Activated CD8-positive, alpha-beta memory T cell treated with anti-CD3 and anti-CD28 coated beads, Interleukin-2, amount 10 ng/mL, durations not matched to agents 7 days and 5 days (primary cell): ENCODE data around the gene CEBPE. TPM values are rescaled to one million over a fixed set of nuclear protein-coding genes. Genes with fewer than 3 reads are reported as not detected.
A peak's percentile ranks its signal among the peaks of the same experiment; 100 is the strongest.

Experiments
- ATAC-seq: fragments of 150-1000 bp; cut with Tn5 transposase; one replicate; pipeline ENCODE4 v1.10.0; 2021; ENCODE audit warnings: moderate library complexity
- CTCF ChIA-PET: fragments of 350-600 bp; sonication (Branson Sonifier 250); formaldehyde crosslinking; loops from one replicate; lab custom pipeline; 2021; ENCODE audit warnings: antibody characterized with exemption; lab: Charles Lee
- DNase-seq: peaks from one replicate; pipeline ENCODE4 v3.0.0-alpha.2; 2020
- H3K27ac Mint-ChIP-seq: one replicate; pipeline ENCODE4 v1.8.0; 2021; ENCODE audit warnings: mild to moderate bottlenecking, mixed read lengths
- H3K27me3 Mint-ChIP-seq: one replicate; pipeline ENCODE4 v1.8.0; 2021; ENCODE audit warnings: mixed read lengths
- H3K36me3 Mint-ChIP-seq: one replicate; pipeline ENCODE4 v1.8.0; 2021; ENCODE audit warnings: mild to moderate bottlenecking, mixed read lengths
- H3K4me1 Mint-ChIP-seq: one replicate; pipeline ENCODE4 v1.8.0; 2021; ENCODE audit warnings: mixed read lengths
- H3K4me3 Mint-ChIP-seq: one replicate; pipeline ENCODE4 v1.8.0; 2021; ENCODE audit warnings: mild to moderate bottlenecking, moderate library complexity, mixed read lengths
- H3K9me3 Mint-ChIP-seq: one replicate; pipeline ENCODE4 v1.8.0; 2022; ENCODE audit warnings: low read depth, mixed read lengths
- total RNA-seq, 2 experiments: library from RNA; stranded (reverse); gene quantifications; one replicate each; pipeline ENCODE4 v1.2.3, GENCODE V29; 2021

The CEBPE gene
- total RNA-seq, 2 experiments from 2014 or later: 0.79 TPM; not detected in 1

DNA sequence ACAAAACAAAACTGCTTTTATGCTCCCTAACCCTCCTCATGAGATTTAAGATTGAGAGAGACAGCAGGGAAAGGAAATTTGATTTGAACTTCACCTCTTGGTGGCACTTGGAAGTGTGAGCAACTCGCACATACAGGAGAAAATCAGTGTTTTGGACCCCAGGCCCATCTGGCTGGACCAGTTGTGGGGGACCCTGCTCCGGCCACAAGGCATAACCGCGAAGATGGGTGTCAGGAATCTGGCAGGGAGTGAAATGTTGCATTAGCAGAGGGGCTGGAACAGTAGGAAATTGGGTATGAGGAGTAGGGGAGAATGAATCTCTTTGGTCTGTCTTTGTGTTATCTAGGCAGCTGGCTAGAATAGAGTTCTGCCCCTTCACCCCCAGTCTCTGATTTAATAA, 15.5 kb downstream of the CEBPE start:
- DNase-seq (no peak), ATAC-seq (no peak)
- peaks cover 6% of the 10 kb centered on the region for H3K36me3 Mint-ChIP-seq
- no peak overlapping the region for H3K27ac Mint-ChIP-seq
- peaks cover 2% of the 10 kb centered on the region for H3K27me3 Mint-ChIP-seq
- H3K4me1 Mint-ChIP-seq: no peaks in the 10 kb centered on the region
- no peaks in the 10 kb centered on the region for H3K9me3 Mint-ChIP-seq
- no peak overlapping the region for H3K4me3 Mint-ChIP-seq
- CTCF ChIA-PET: interaction anchor here (1.8 to 1.9 kb wide), 2 partner anchors 17 to 27 kb away, joined by 4 to 7 read pairs; no protein-coding TSS in a partner anchor

DNA sequence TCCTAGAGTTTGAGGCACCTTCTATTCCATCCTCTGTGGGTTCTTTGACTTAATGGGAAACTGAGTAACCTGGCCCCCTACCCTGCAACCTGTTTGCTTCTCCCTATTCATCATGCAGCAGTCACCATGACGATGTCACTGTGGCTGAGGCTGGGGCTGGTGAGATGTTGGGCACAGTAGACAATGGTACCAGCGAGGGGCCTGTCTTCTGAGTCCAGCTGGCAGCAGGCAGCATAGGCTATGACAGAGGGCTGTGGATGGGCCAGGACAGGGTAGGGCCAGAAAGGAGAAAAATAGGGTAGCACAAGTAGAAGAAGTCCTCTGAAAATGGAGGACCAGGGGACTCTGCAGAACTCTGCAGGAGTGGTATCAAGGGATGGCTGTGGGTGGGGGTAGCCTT, 16.3 kb downstream of the CEBPE start:
- Mint-ChIP-seq H3K4me3 (no peak overlapping the region), H3K27me3 (peaks cover 2% of the 10 kb centered on the region), H3K9me3 (no peaks in the 10 kb centered on the region), H3K4me1 (peaks cover 1% of the 10 kb centered on the region), H3K36me3 (peaks cover 13% of the 10 kb centered on the region), H3K27ac (no peak overlapping the region)
- CTCF ChIA-PET: interaction anchor here (1.8 kb wide), 2 partner anchors 26 to 34 kb away, joined by 4 to 6 read pairs; no protein-coding TSS in a partner anchor
- ATAC-seq (no peak), DNase-seq (no peak)

DNA sequence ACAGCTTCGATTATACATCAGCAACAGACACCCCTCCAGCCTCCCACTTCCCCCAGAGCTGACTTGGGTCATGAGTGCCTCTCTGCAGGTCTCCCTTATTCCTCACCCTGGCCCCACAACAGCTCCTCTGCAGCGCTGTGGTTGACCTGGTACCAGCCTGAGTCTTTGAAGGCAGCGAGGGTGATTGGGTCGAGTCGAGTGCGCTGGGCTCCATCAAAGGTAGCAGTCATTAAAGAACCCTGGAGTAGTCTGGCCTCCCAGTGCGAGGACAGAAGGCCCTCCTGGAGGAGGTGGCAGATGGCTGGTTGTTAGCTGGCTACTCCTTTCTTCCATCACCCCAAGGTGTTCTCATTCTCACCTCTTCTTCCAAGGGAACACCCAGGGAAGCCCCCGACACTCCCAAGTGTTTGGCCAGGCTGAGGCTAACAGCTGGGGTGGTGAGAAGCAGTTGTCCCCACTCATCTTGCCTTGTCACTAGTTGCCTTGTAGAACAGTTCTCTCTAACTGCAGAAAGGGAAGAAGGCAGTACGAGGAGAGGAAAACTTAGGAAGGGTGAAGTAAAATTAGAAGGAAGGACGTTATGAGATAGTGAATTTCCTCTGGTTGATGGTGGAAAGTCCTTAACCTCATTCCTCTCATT, 16.9 kb downstream of the CEBPE start:
- Mint-ChIP-seq H3K27ac (no peak overlapping the region), H3K9me3 (no peaks in the 10 kb centered on the region), H3K4me3 (no peak overlapping the region), H3K4me1 (peaks cover 8% of the 10 kb centered on the region), H3K27me3 (peaks cover 2% of the 10 kb centered on the region), H3K36me3 (peaks cover 20% of the 10 kb centered on the region)
- ATAC-seq (no peak), DNase-seq (no peak)
- CTCF ChIA-PET: interaction anchor here (1.6 to 1.8 kb wide), 3 partner anchors 18 to 33 kb away, joined by 4 to 6 read pairs (median 6); no protein-coding TSS in a partner anchor

DNA sequence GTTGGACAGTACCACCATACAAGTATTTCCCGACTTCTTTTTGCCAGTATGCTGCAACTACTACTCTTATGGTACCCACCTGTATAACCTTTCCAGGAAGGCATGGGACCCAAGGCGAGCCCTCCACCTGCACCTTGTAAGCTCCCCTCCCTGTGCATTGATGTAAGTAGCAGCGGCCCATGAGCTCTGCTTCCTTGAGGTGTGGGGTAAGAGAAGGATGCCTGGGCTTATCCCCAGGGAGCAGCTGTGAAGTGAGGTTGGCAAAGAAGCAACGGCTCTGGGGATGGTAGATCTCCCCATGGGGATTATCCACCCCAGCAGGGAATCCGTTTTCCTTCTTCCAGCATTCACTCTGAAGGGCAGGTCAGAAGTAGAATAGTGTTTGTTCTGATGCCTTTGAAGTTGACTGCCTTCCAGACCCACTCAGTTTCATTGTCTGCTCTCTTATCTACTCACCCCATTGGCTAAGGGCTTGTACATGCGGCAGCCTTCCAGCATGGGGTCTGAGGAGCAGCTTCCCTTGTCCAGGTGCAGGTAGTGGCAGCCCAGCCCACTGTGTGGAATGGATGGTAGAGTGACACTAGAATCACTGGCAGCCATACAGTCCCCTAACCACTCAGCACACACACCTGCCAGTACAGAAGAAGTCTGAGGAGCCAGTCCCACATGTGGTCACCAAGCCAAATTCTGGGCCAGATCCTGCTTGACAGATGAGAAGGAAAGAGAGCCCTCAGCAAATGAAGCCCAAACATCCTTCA, 17.7 kb downstream of the CEBPE start:
- CTCF ChIA-PET: interaction anchor here (1.6 to 2.2 kb wide), 3 partner anchors 19 to 33 kb away, joined by 6 to 10 read pairs (median 6); no protein-coding TSS in a partner anchor
- peaks cover 23% of the 10 kb centered on the region for H3K36me3 Mint-ChIP-seq
- no peak overlapping the region for H3K27ac Mint-ChIP-seq
- no peak overlapping the region for H3K4me3 Mint-ChIP-seq
- no peaks in the 10 kb centered on the region for H3K9me3 Mint-ChIP-seq
- DNase-seq (no peak), ATAC-seq (no peak)
- H3K4me1 Mint-ChIP-seq: peaks cover 15% of the 10 kb centered on the region
- peaks cover 2% of the 10 kb centered on the region for H3K27me3 Mint-ChIP-seq

DNA sequence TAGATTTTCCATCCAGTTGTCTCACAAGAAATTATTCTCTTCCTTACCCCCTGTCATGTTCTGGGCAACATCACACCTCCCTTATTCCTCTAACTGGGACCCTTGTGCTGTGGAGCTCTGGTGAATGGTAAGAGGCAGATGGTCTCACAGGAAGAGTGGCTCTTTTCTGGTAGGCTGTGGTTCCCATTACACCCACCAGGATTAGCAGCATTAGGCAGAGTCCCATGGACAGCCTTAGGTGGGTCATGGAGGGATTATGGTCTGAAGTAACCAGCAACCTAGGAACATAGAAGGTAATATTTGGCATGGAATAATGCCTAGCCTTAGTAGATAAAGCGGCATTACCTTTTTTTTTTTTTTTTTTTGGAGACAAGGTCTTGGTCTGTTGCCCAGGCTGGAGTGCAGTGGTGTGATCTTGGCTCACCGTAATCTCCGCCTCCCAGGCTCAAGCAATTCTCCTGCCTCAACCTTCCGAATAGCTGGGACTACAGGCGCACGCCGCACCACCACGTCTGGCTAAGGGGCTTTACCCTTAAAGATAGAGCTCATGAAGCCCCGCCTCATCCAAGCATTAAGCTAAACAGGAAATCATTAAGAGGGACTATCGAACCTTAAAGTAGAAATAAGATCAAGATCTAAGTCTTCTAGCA, 19.7 kb downstream of the CEBPE start:
- DNase-seq: no peak
- H3K4me1 Mint-ChIP-seq: peaks cover 16% of the 10 kb centered on the region
- peaks cover 23% of the 10 kb centered on the region for H3K36me3 Mint-ChIP-seq
- H3K27ac Mint-ChIP-seq: no peak overlapping the region
- H3K27me3 Mint-ChIP-seq: no peaks in the 10 kb centered on the region
- no peaks in the 10 kb centered on the region for H3K9me3 Mint-ChIP-seq
- ATAC-seq: no peak
- CTCF ChIA-PET: interaction anchor here (0.6 to 2.2 kb wide), 7 partner anchors 10 to 529 kb away, joined by 3 to 10 read pairs (median 3); no protein-coding TSS in a partner anchor
- H3K4me3 Mint-ChIP-seq: no peak overlapping the region

DNA sequence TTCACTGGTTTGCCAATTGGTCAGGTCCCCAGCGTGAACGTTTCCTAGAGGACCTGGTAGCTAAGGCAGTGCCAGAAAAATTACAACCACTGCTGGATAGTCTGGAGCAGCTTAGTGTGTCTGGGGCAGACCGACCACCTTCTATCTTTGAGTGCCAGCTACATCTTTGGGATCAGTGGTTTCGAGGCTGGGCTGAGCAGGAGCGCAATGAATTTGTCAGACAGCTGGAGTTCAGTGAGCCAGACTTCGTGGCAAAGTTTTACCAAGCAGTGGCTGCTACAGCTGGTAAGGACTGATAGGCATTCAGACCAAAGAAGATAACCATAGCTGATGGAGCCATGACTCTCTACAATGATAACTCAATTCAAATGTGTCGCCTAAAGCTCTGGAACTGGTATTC, 21.3 kb downstream of the CEBPE start:
- H3K27me3 Mint-ChIP-seq: no peaks in the 10 kb centered on the region
- H3K4me3 Mint-ChIP-seq: peak overlapping the region; percentile 21
- ATAC-seq: no peak
- H3K27ac Mint-ChIP-seq: no peak overlapping the region
- DNase-seq: no peak
- H3K36me3 Mint-ChIP-seq: peaks cover 27% of the 10 kb centered on the region
- peaks cover 25% of the 10 kb centered on the region for H3K4me1 Mint-ChIP-seq
- H3K9me3 Mint-ChIP-seq: no peaks in the 10 kb centered on the region
- CTCF ChIA-PET: interaction anchor here (0.7 to 5.2 kb wide), 4 partner anchors 9 to 29 kb away, joined by 3 to 61 read pairs (median 28); partner anchors contain the start of gene CEBPE

DNA sequence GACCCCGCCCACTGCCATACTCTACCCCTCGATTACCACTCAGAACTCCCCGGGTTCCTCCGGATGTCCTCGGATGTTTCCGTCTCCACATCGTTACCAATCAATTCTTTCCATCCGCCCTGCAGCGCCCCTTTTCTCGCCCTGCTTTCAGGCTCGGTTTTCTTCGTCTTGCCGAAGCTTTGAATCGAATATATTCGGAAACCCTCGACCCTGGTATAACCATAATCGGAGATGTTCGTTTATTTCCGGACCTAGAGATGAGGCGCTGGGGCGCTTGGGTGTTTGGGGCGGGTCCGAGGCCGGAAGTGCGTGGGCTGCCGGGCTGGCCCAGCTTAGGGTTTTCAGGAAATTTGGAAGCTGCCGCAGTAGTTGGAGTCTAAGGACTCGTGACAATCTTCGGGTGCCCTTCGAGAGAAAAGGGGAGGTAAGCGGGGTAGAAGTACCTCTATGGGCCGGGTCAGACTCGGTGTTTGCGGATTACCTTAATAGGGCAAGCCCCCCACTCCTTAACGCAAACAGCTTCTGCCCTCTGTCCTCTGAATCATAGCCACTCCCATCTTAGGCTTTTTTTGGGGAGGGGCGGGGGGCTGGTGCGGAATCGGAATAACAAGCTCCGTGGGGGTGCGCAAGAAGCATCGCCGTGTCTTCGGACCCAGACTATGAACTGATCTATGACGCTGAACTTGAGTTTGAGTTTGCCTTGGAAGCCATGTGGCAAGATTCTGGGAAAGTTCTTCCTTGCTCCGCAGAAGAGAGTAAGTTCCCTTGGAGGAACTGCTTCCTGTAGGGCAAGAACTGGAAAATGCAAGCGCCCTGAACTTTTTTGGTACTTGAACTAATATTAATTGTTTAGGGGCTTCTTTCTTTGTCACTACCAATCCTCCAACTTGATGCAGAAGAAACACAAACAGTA, 23.6 kb downstream of the CEBPE start, which contains the start of gene C14orf119:
Gene C14orf119, plus strand, starts transcription at position 310 of the 913 bp plus-strand sequence. CDS start 2,154 bp downstream, outside the sequence.
- peak; percentile 94 for ATAC-seq
- no peaks in the 10 kb centered on the region for H3K9me3 Mint-ChIP-seq
- H3K36me3 Mint-ChIP-seq: peaks cover 42% of the 10 kb centered on the region
- H3K4me1 Mint-ChIP-seq: peaks cover 36% of the 10 kb centered on the region
- H3K27ac Mint-ChIP-seq: no peak within 1 kb of the TSS
- CTCF ChIA-PET: interaction anchor here (0.8 to 5.2 kb wide), 23 partner anchors 11 to 267 kb away, joined by 3 to 61 read pairs (median 5); partner anchors contain the start of genes AJUBA, CDH24, CEBPE and PABPN1
- peak; percentile 100 for DNase-seq
- no peak within 1 kb of the TSS for H3K4me3 Mint-ChIP-seq
- H3K27me3 Mint-ChIP-seq: no peaks in the 10 kb centered on the region

DNA sequence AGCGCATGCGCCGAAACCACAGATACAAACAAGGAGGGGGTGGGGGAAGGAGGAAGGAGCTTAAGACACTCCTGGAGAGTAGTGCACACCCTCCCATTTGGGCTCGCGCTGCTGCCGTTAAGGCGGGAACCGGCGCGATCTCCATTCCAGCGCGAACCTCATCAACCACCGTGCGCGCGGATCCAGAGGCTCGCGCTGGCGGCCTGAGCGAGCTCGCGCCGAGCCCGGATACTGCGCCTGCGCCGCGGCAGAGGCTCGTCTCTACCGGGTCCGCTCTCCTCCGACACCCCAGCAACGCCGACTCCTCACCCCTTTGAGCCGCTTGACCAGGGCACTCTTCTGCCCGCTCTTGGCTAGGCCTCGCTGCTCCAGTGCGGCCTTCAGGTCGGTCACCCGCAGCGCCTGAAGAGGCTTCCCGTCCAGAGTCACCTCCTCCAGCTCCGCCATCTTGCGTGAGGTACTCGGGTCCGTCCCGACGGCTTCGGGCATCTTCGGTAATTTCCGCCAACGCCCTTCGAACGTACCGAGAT, 24.3 kb downstream of the CEBPE start, which contains the start of gene ACIN1:
Gene ACIN1, minus strand, starts transcription at position 471 of the 530 bp plus-strand sequence. Its CDS starts 24 bp downstream, at position 447.
- no peaks in the 10 kb centered on the region for H3K27me3 Mint-ChIP-seq
- peaks cover 49% of the 10 kb centered on the region for H3K36me3 Mint-ChIP-seq
- H3K27ac Mint-ChIP-seq: no peak within 1 kb of the TSS
- H3K4me1 Mint-ChIP-seq: peaks cover 37% of the 10 kb centered on the region
- DNase-seq: peak; percentile 88
- CTCF ChIA-PET: interaction anchor here (0.8 to 5.2 kb wide), 22 partner anchors 12 to 268 kb away, joined by 3 to 61 read pairs (median 6); partner anchors contain the start of genes AJUBA, CDH24, CEBPE and PABPN1
- no peaks in the 10 kb centered on the region for H3K9me3 Mint-ChIP-seq
- H3K4me3 Mint-ChIP-seq: no peak within 1 kb of the TSS
- ATAC-seq: peak; percentile 54

DNA sequence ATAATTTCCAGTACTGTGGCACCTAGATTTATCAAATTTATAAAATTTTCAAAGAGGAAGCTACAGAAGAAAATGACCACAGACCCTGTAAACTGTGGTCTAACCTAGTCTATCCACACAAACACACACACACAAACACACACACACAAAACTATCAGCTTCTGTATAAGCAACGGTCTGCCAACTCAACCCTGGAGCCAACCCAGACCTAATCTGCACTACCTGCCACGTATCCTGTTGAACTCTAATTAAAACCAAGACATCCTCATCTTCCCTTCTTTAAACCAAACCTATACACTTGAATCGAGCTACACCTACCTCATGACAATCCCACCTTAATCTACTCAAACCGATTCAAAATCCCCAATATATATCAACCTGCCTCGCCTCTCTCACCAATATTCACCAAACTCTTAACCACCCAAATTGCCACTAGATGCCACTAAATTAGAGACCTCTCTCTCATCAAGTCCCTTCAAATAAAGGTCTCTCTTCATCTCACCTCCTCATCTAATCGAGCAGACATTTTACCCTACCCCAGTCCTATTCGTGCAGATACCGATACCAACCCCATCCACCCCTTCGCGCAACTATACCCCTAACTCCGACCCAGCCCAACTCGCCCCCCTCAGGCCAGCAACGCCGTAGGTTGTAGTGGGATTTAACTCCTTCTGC, 24.9 kb downstream of the CEBPE start:
- no peaks in the 10 kb centered on the region for H3K27me3 Mint-ChIP-seq
- CTCF ChIA-PET: interaction anchor here (0.8 to 5.2 kb wide), 19 partner anchors 12 to 268 kb away, joined by 3 to 61 read pairs (median 6); partner anchors contain the start of genes CDH24, CEBPE, PABPN1 and PRMT5
- H3K4me1 Mint-ChIP-seq: peaks cover 37% of the 10 kb centered on the region
- H3K4me3 Mint-ChIP-seq: no peak overlapping the region
- ATAC-seq (no peak), DNase-seq (no peak)
- peaks cover 53% of the 10 kb centered on the region for H3K36me3 Mint-ChIP-seq
- H3K9me3 Mint-ChIP-seq: no peaks in the 10 kb centered on the region
- no peak overlapping the region for H3K27ac Mint-ChIP-seq

DNA sequence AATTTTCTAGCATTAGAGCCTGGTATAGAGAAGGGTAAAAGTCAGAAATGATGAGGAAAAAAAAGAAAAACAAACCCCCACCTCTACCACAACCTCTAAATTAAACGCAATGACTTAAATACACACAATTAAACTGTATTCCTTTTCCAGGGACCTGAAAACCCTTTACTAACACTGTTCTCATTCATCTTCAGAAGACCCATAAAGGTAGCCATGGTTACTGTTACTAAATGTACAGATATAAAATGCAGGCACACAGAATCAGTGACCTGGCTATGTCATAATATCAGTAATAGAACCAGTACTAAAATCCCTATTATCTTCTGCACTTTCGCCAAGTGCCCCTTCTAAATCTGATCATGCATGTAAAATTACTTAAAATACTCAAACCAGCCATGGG, 25.5 kb downstream of the CEBPE start:
- peaks cover 48% of the 10 kb centered on the region for H3K36me3 Mint-ChIP-seq
- CTCF ChIA-PET: interaction anchor here (1.0 to 5.2 kb wide), 6 partner anchors 11 to 201 kb away, joined by 3 to 51 read pairs (median 17); no protein-coding TSS in a partner anchor

DNA sequence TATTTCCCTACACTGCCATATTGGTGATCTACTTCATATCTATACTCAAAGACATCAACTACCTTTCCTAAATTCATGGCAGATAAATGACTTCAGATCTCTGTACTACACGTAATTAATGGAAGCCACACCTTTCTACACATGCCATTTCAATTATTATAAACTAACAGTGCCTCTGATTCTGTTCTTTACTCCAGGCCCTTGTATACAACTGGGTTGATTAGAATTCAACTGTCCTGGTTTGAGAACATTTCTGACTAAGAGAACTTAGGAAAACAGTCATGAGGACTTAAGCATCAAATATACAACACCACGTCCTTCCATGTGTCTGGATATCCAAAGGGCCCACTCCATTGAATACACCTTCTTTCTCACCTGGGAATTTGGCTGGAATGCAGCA, 26.0 kb downstream of the CEBPE start:
- Mint-ChIP-seq H3K9me3 (no peaks in the 10 kb centered on the region), H3K36me3 (peaks cover 46% of the 10 kb centered on the region), H3K4me3 (peak overlapping the region; percentile 37), H3K4me1 (peaks cover 37% of the 10 kb centered on the region), H3K27me3 (no peaks in the 10 kb centered on the region), H3K27ac (no peak overlapping the region)
- CTCF ChIA-PET: interaction anchor here (1.3 to 1.8 kb wide), 7 partner anchors 16 to 111 kb away, joined by 3 to 11 read pairs (median 4); partner anchors contain the start of gene AJUBA
- ATAC-seq (no peak), DNase-seq (no peak)

More for the DNA sequence above, 25.5 kb downstream of the CEBPE start:
- Mint-ChIP-seq H3K27ac (no peak overlapping the region), H3K4me1 (peaks cover 37% of the 10 kb centered on the region), H3K4me3 (peak overlapping the region; percentile 37), H3K27me3 (no peaks in the 10 kb centered on the region), H3K9me3 (no peaks in the 10 kb centered on the region)
- DNase-seq (no peak), ATAC-seq (no peak)
